ENCODE data around the gene TET1.

The TET1 gene

GRCh38 chr10:68561865-68562649 is 1.9 kb downstream of the TET1 start:
- no peak for TF ChIP-seq POU2F2 (IDR thresholded peaks at IDR 0.05; ENCODE audit: low read depth, low read length)
- FAIRE-seq (no peak), DNase-seq (ENCODE audit: insufficient read length, low spot score) (no peak)

- no peak for DNase-seq (ENCODE audit: insufficient read length, low spot score)
- FAIRE-seq: peak; percentile 57
- no peak for TF ChIP-seq TAF1 (IDR thresholded peaks at IDR 0.05; ENCODE audit: low read depth, low read length)
- no peak for TF ChIP-seq POLR2AphosphoS5 (IDR thresholded peaks at IDR 0.05; ENCODE audit: low read depth, low read length)
- no peak for TF ChIP-seq POU2F2 (IDR thresholded peaks at IDR 0.05; ENCODE audit: low read depth, low read length)
- TF ChIP-seq POLR2A (IDR thresholded peaks at IDR 0.05; ENCODE audit: low read depth, low read length): no peak
- TF ChIP-seq PAX5 (IDR thresholded peaks at IDR 0.05; ENCODE audit: insufficient read depth, low read length, severe bottlenecking): no peak
- no peak for TF ChIP-seq SPI1 (IDR thresholded peaks at IDR 0.05; ENCODE audit: low read depth, low read length)
These were observed 2.8 kb downstream of the TET1 start for GRCh38 chr10:68562661-68563570.

GRCh38 chr10:68564712-68565111 is 4.6 kb downstream of the TET1 start:
- no peak for DNase-seq (ENCODE audit: insufficient read length, low spot score)
- TF ChIP-seq SPI1 (IDR thresholded peaks at IDR 0.05; ENCODE audit: low read depth, low read length): no peak
- no peak for TF ChIP-seq PAX5 (IDR thresholded peaks at IDR 0.05; ENCODE audit: insufficient read depth, low read length, severe bottlenecking)
- no peak for FAIRE-seq

- FAIRE-seq: no peak
- DNase-seq (ENCODE audit: insufficient read length, low spot score): no peak
- TF ChIP-seq POLR2AphosphoS5 (IDR thresholded peaks at IDR 0.05; ENCODE audit: low read depth, low read length) (no peak), SPI1 (IDR thresholded peaks at IDR 0.05; ENCODE audit: low read depth, low read length) (no peak), POU2F2 (IDR thresholded peaks at IDR 0.05; ENCODE audit: low read depth, low read length) (no peak)
These were observed 5.5 kb downstream of the TET1 start for GRCh38 chr10:68565658-68566057.

- TF ChIP-seq POLR2A (IDR thresholded peaks at IDR 0.05; ENCODE audit: low read depth, low read length): no peak
- TF ChIP-seq POLR2AphosphoS5 (IDR thresholded peaks at IDR 0.05; ENCODE audit: low read depth, low read length): no peak
- TF ChIP-seq PAX5 (IDR thresholded peaks at IDR 0.05; ENCODE audit: insufficient read depth, low read length, severe bottlenecking): no peak
- no peak for TF ChIP-seq POU2F2 (IDR thresholded peaks at IDR 0.05; ENCODE audit: low read depth, low read length)
- TF ChIP-seq SPI1 (IDR thresholded peaks at IDR 0.05; ENCODE audit: low read depth, low read length): no peak
- no peak for TF ChIP-seq TAF1 (IDR thresholded peaks at IDR 0.05; ENCODE audit: low read depth, low read length)
- no peak for DNase-seq (ENCODE audit: insufficient read length, low spot score)
- FAIRE-seq: no peak
These were observed 6.2 kb downstream of the TET1 start for GRCh38 chr10:68566351-68566750.

- no peak for TF ChIP-seq POLR2AphosphoS5 (IDR thresholded peaks at IDR 0.05; ENCODE audit: low read depth, low read length)
- TF ChIP-seq POLR2A (IDR thresholded peaks at IDR 0.05; ENCODE audit: low read depth, low read length): no peak
- TF ChIP-seq POU2F2 (IDR thresholded peaks at IDR 0.05; ENCODE audit: low read depth, low read length): no peak
- no peak for TF ChIP-seq SPI1 (IDR thresholded peaks at IDR 0.05; ENCODE audit: low read depth, low read length)
- no peak for TF ChIP-seq TAF1 (IDR thresholded peaks at IDR 0.05; ENCODE audit: low read depth, low read length)
- no peak for TF ChIP-seq PAX5 (IDR thresholded peaks at IDR 0.05; ENCODE audit: insufficient read depth, low read length, severe bottlenecking)
- DNase-seq (ENCODE audit: insufficient read length, low spot score) (no peak), FAIRE-seq (no peak)
These were observed 6.8 kb downstream of the TET1 start for GRCh38 chr10:68566955-68567354.

GRCh38 chr10:68572151-68572550 is 12.0 kb downstream of the TET1 start:
- no peak for DNase-seq (ENCODE audit: insufficient read length, low spot score)
- FAIRE-seq: no peak
- TF ChIP-seq PAX5 (IDR thresholded peaks at IDR 0.05; ENCODE audit: insufficient read depth, low read length, severe bottlenecking): no peak
- TF ChIP-seq SPI1 (IDR thresholded peaks at IDR 0.05; ENCODE audit: low read depth, low read length): no peak
- no peak for TF ChIP-seq POLR2AphosphoS5 (IDR thresholded peaks at IDR 0.05; ENCODE audit: low read depth, low read length)
- TF ChIP-seq POU2F2 (IDR thresholded peaks at IDR 0.05; ENCODE audit: low read depth, low read length): no peak
- TF ChIP-seq TAF1 (IDR thresholded peaks at IDR 0.05; ENCODE audit: low read depth, low read length): no peak
- TF ChIP-seq POLR2A (IDR thresholded peaks at IDR 0.05; ENCODE audit: low read depth, low read length): no peak

GRCh38 chr10:68574051-68574450 is 13.9 kb downstream of the TET1 start:
- DNase-seq (ENCODE audit: insufficient read length, low spot score): no peak

GRCh38 chr10:68576118-68576517 is 16.0 kb downstream of the TET1 start:
- no peak for FAIRE-seq
- DNase-seq (ENCODE audit: insufficient read length, low spot score): no peak
- TF ChIP-seq POLR2AphosphoS5 (IDR thresholded peaks at IDR 0.05; ENCODE audit: low read depth, low read length) (no peak), SPI1 (IDR thresholded peaks at IDR 0.05; ENCODE audit: low read depth, low read length) (no peak), TAF1 (IDR thresholded peaks at IDR 0.05; ENCODE audit: low read depth, low read length) (no peak), PAX5 (IDR thresholded peaks at IDR 0.05; ENCODE audit: insufficient read depth, low read length, severe bottlenecking) (no peak), POLR2A (IDR thresholded peaks at IDR 0.05; ENCODE audit: low read depth, low read length) (no peak), POU2F2 (IDR thresholded peaks at IDR 0.05; ENCODE audit: low read depth, low read length) (no peak)

More at GRCh38 chr10:68574051-68574450, 13.9 kb downstream of the TET1 start:
- TF ChIP-seq POLR2A (IDR thresholded peaks at IDR 0.05; ENCODE audit: low read depth, low read length) (no peak), SPI1 (IDR thresholded peaks at IDR 0.05; ENCODE audit: low read depth, low read length) (no peak), POU2F2 (IDR thresholded peaks at IDR 0.05; ENCODE audit: low read depth, low read length) (no peak), POLR2AphosphoS5 (IDR thresholded peaks at IDR 0.05; ENCODE audit: low read depth, low read length) (no peak), PAX5 (IDR thresholded peaks at IDR 0.05; ENCODE audit: insufficient read depth, low read length, severe bottlenecking) (no peak), TAF1 (IDR thresholded peaks at IDR 0.05; ENCODE audit: low read depth, low read length) (no peak)
- peak; percentile 23 for FAIRE-seq

All from GM12891 (cell line).